GDM1 (cell line): Measurements from ENCODE around the gene SLC6A14.

Source experiments
- DNase-seq: peaks from one replicate; lab custom pipeline; 2025; lab: John Stamatoyannopoulos, UW

SLC6A14 gene

GRCh38 chrX:116436358-116436816 lies at the start of gene SLC6A14:
Gene SLC6A14 (plus strand): TSS chrX:116436606. CDS start chrX:116436710, 104 bp downstream.
- no peak for DNase-seq

DNA sequence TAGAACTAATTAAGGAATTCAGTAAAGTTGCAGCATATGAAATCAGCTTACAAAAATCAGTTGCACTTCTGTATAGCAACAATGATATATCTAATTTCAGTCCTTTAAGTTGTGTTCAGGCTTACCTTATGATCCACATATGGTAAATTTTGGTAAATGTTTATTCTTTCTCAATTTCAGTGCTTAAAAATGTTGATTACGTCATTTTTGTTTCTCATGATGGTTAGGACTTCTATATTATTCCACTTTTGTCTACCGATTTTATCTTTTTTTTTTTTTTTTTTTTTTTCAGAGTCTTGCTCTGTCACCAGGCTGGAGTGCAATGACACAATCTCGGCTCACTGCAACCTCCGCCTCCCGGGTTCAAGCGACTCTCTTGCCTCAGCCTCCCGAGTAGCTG lies 40.7 kb upstream of the SLC6A14 start:
- no peak for DNase-seq

GRCh38 chrX:116399681-116400080 lies 36.7 kb upstream of the SLC6A14 start:
- DNase-seq = no peak

DNA sequence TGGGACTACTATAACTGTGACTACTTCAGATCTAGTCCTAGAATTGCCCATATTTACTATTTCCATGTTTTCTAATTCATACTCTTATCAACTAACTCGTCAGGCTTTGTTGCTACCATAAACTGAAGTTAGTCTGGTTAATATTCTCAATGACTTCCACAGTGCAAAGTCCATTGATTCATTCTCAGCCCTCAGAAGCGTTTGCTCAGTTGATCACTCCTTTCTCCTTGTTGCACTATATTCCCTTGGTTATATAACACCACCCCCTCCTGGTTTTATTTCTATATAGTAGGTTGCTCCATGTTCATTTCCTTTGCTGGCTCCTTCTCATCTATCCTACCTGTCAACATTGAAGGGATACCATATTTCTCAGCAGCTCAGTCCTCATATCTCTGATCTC lies 27.2 kb upstream of the SLC6A14 start:
- DNase-seq = no peak

DNA sequence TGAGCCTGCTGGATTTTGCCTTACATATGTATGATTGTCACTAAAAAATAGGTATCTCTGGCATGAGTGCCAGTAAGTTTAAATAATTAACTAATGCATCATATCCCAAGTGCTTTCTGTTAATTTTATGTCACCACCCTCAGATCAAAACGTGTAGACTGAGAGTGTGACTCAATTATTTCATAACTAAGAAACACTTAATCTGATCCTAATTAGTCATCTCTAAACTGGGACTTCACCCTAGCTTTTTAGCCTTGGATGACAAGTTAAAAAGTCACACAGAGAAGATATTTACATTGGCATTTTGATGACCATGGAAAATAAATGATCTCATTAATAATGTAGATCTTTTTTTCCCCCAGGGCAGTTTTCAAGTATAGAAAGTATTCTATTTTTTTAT lies 23.1 kb upstream of the SLC6A14 start:
- DNase-seq = no peak

- DNase-seq = no peak
These were observed 19.2 kb upstream of the SLC6A14 start for GRCh38 chrX:116417214-116417613.

DNA sequence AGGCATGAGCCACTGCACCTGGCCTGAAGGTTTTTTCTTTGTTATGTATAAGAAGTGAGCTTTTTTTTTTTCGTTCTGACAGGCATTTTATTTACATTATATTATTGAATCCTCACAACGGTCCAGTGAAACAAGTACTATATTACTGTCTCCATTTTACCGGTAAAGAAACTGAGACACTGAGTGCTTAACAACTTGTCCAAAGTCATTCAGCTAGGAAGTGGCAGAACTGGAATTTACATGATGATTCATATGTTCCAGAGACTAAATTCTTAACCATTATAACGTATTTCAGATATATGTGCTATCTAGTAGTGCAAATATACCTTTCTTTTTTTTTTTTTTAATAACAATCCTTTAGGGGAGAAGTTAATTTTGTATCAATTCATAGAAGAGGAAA lies 18.4 kb upstream of the SLC6A14 start:
- no peak for DNase-seq

DNA sequence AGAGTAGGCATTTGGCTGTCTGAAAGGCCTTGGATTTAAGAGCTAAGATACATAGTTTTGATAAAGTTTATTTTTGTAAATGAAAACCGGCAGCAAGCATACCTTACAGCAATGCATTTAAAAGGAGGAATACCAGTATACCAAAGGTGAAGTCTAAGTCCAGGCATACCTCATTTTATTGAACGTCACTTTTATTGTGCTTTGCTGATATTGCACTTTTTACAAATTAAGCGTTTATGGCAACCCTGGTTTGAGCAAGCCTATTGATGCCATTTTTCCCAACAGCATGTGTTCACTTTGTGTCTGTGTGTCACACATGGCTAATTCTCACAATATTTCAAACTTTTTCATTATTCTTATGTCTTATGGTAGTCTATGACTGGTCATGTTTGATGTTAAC lies 8.4 kb upstream of the SLC6A14 start:
- no peak for DNase-seq

DNA sequence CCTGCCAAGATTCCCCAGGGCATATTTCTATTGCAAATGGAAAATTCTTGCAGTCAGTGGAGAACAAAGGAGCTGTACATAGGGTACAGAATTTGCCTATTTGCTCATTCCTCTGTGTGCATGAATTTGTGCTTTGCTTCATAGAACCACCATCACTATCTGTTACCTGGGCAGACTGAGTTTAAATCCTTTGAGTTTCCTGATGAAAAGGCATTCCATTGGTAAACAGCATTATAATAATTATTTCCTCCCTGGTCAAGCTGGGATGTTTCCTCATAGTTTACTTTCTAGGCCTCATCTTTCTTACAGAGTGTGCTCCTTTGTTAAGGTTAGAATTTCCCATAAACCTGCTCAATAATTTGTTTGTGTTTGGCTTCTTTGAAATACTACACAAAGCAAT lies 809 bp upstream of the SLC6A14 start:
- no peak for DNase-seq

DNA sequence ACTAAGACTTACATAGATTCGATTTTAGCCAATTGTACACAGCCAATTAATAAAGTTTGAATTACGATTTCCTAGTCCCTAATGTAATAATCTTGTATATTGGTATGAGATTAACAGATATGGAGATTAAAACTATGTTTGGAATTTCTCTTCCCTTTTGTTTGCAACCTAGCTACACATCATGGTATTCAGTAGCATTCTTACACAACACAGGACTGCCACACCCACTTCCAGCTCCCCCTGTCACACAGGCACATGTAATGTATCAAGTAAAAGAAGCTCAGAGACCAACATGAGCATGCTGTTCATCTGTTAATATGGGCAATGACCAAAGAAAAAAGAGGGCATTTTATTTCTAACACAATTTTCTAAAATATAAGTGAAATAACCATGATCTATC lies 12.8 kb downstream of the SLC6A14 start:
- no peak for DNase-seq

DNA sequence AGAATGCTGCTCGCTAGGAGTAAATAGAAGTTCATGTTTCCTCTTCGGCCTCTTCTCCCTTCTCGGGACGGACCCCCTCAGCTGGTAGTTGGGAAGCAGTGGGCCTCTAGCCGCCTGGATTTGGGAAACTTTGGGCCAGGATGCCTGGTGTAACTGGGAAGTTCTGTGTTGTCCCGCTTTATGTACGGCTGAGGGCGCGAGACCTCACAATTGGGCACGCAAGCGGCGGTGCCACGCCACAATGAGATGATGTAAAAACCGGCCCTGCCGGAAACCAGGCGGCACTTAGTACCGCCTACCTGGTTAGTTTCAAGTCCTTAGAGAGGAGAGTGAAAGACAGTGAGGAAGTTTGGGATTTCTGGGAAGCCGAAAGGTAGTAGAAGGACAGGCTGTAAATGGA lies 26.4 kb downstream of the SLC6A14 start, which contains the start of gene CT83:
Gene CT83 (minus strand): TSS at position 155 of the 400 bp plus-strand sequence. CDS start 120 bp downstream, at position 35.
- no peak for DNase-seq

GRCh38 chrX:116480059-116480458 lies 43.7 kb downstream of the SLC6A14 start:
- DNase-seq = no peak

DNA sequence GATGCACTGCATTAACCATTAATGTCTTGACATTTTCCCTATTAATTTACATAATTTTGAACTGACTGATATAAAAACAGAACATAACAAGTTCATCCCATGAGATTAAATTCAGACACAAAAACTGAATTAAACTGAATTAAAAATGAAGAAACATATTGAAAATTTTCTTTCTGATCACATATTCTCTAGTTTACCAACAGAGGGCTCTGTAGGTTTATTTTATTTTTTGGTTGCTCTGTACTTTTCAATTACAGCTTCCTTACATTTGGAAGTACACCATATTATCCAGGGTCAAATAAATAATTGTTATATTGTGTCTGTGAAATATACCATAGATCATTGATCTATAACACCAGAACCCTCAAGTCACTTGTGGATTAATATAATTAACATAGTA lies 53.7 kb downstream of the SLC6A14 start:
- no peak for DNase-seq

DNA sequence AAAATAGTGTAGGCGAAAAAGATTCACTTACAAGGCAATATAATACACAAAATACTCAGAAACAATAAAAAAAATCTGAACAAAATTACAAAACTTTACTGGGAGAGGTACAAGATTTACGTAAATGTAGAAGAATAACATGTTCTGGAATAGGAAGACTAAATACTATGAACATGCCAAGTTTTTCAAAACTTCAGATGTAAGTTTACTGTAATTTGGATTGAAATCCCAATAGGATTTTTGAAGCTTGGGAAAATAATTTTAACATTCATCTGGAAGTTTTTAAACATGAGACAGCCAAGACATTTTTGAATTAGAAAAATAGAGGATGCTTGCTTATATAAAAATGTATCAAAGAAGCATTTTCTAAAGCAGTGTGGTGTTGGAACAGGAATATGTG lies 56.9 kb downstream of the SLC6A14 start:
- DNase-seq = no peak

- no peak for DNase-seq
These were observed 63.4 kb downstream of the SLC6A14 start for GRCh38 chrX:116499780-116500179.
